SK-N-MC (cell line): ENCODE data around the gene OR5B3.
"Not testable (repeated sequence)": the region's sequence is repeated elsewhere in the genome, so short reads cannot be mapped to it uniquely, and the experiment has no call there.

Source experiments
- EZH2 ChIP-seq: fragments of 200-600 bp; sonication (generic); IDR thresholded peaks from one replicate; pipeline ENCODE4 v1.6.1; 2017; ENCODE audit warnings: antibody characterized with exemption
- POLR2AphosphoS5 ChIP-seq: IDR thresholded peaks from 2 replicates; pipeline ENCODE4 v1.6.1; 2012; ENCODE audit warnings: mild to moderate bottlenecking, low read depth, low read length, borderline replicate concordance

GRCh38 chr11:58399622-58400021 lies 7.1 kb downstream of the OR5B3 start:
- TF ChIP-seq POLR2AphosphoS5, EZH2: not testable (repeated sequence)
